RPMI7951 (cell line): ENCODE measurements around the gene IMMT. TPM values are rescaled to one million over a fixed set of nuclear protein-coding genes. Genes with fewer than 3 reads are reported as not detected.
"Not testable (repeated sequence)": the region's sequence is repeated elsewhere in the genome, so short reads cannot be mapped to it uniquely, and the experiment has no call there.

ENCODE experiments used
- DNase-seq: peaks from one replicate; pipeline ENCODE4 v3.0.0-alpha.2; 2012; ENCODE audit warnings: low read depth
- total RNA-seq: library from RNA; depleted of rRNA; stranded (reverse); fragments of >200 nt; shearing (Covaris generic); gene quantifications from 2 replicates; pipeline ENCODE4 v1.2.3, GENCODE V29; 2014

Gene IMMT
- total RNA-seq, 1 experiment from 2014 or later, result 97.8 TPM

DNA sequence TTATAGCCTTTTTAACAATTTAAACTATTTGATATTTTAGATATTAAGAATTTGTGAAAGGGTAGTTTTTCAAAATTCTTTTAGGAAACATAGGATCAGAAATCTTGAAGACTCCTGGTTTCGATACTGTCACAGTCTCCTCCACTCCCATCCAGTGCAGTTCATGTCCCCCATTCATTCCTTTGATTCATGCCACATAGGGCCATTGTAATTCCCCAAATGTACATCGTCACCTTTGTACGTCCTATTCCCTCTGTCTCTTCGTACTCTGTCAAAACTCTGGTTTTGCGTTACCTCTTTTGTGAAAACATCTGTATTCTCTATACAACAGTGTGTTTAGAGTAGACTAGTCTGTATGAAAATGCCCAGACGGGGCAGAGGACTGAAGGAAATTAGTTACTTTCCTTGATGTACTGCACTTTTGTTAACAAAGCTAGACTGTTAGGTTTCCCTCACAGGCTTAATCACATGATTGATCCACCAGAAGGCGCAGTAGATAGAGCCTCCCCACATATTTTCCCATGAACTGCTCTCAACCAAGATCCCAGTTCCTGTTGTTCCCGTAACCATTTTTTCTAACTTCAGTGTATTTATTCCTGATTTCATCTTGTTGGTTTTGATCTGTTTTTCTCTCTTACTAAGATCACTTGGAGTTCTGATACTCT, 6.5 kb upstream of the IMMT start:
- DNase-seq, result peak; percentile 53

GRCh38 chr2:86200564-86200963, 5.3 kb upstream of the IMMT start:
- DNase-seq, result not testable (repeated sequence)

DNA sequence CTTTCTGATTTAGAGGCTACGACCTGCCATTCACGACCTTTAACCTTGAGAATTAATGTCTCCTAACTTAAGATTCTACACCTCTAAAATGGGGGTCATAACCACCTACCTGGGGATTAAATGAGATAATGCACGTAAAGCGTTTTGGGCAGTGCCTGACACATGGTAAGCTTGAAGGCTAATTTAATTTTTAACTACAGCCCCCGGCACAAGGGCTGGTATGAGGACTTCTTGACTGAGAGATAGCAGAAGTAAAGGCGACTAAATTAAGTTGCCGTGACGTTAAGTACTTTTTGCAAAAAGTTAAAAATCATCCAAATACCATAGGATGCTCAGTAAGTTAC, 4.5 kb upstream of the IMMT start:
- DNase-seq, result no peak

GRCh38 chr2:86195808-86196387, 636 bp upstream of the IMMT start:
- DNase-seq, result no peak

- DNase-seq, result no peak
Observed at GRCh38 chr2:86194751-86195054, 559 bp downstream of the IMMT start.

DNA sequence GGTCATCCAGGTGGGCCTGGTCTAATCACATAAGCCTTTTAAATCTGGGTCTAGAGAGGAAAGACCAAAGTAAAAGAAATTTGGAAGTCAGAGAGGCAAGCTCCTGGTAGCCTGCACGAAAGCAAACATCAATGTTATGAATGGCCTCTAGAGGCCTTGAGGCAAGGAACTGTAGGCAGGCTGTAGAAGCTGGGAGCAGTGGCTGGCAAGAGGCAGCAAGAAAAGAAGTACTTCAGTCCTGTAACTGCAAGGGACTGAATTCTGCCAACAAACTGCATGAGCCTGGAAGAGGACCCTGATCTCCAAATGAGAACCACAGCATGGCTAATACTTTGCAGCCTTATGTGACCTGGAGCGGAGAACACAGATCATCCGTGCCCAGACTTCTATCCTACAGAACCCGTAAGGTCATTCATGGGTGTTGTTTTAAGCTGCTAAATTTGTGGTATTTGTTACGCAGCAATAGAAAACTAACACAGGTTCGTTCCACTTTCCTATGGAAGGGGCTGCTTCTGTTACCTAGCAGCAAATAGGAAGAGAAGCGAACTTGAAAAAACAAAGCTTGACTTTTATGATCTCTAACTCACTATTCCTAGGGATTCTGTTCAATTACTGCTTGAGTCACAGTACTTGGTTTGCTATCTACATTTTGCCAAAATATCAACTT, 1.2 kb downstream of the IMMT start:
- peak; percentile 34 for DNase-seq

DNA sequence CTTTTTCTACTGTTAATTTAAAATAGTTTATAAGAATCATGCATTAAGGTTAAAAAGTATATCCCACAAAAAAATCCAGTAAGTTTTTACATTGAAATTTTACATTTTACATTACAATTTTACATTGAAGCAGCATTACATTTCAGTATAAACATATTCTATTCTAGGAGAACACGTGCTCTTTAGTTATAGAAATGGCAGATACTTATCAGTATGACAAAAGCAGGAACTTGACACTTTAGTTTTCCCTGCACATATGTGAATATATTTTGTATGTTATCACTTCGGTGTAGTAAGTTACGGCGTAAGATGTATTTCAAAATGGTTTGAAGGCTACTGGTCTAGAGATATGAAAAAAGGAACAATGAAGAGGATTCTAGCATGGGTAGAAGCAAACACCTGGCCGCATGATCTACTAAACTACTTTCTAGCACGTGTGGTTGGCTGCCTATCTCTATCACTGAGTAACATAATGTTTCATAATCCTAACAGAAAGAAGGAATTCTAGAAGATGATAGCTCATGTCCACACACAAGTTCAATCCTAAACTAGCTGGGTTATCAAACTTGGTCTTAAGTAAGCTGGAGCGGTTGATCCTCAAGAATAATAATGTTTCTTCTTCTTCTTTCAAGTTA, 5.4 kb downstream of the IMMT start:
- no peak for DNase-seq

DNA sequence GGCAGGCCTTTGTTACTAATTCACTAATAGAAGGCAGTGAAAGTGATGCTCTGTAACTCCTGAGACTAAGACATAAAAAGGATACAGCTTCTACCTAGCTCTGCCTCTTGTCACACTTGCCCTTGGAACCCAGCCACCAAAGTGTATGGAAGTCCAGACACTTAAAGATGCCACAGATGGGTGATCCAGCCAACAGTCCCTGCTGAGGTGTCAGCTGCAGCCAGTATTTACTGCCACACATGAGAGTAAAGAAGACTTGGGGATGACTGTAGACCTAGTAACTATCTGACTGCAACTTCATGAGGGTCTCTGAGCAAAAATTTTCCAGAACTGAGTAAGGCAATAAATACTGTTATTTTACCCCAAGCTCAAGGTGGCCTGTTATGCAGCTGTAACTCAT, 8.8 kb downstream of the IMMT start:
- no peak for DNase-seq

- DNase-seq, result no peak
Observed at GRCh38 chr2:86185517-86186212, 9.6 kb downstream of the IMMT start.

GRCh38 chr2:86176597-86176996, 18.7 kb downstream of the IMMT start:
- DNase-seq, result no peak

GRCh38 chr2:86175828-86176227, 19.4 kb downstream of the IMMT start:
- DNase-seq, result no peak

DNA sequence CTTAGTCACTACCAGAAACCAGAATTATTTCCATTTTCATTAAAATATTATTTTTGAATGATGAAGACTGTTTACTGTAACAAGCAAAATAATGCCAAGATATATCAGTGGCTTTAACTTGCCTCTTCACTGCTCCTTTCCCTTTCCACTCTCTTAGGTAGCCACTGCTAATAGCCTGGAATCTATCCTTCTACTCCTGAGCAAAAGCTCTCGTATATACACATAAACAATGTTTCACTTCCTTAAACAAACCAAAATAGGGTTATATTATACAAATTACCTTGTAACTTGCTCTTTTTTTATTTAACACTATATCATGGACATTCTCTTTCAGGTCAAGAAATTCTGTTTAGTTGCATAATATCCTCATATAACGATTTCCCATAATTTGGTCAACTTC, 20.8 kb downstream of the IMMT start:
- no peak for DNase-seq

- no peak for DNase-seq
Observed at GRCh38 chr2:86172610-86173009, 22.7 kb downstream of the IMMT start.

DNA sequence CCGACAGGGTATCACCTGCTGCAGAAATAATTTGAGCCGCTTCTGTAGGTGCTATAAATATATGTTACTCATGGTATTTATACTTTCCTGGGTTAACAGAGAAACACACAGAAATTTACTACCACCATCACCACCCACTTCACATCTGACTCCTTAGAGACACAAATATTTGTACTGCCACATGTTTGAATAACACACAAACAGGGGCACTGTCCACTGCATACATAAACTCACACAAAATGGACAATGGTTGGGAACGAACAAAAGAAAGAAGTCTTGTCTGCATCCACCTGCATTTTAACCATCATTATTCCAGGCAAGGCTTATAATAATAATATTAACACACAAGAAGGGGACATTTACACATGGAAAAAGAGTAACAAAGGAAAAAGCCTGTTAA, 24.0 kb downstream of the IMMT start:
- no peak for DNase-seq

GRCh38 chr2:86170449-86170848, 24.8 kb downstream of the IMMT start:
- no peak for DNase-seq

DNA sequence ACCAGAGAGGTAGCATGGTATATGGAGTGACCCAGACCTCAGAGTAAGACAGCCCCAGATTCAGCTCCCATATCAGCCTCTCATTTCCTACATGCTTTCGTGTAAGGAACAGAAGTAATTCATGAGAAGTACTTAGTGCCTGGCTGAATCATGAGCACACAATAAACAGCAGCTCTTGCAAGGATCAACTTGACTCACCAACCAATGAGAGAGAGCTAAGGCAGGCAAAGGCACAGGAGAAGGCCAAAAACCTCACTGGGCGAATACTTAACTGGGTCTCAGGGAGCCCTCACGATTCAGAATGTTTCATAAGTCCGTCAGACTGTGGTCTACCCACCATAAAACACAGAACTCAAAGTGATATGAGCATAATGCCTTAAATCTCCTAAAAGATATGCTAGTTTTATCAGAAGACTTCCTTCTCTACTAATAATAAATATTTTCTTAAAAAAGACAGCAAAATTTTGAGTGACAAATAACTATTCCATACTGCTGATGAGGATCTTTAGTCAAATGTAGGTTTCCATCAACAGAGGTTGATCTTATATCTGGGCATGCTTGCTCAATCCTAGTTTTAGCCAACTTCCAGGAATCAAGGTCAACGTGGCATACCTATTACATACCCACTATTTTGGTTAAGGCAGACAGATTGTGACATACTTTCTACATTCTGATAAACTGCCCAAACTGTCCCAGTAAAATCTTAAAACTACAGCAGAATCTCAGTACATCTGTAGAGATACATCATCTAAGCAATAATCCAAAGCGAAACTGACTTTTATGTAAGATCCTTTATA, 34.9 kb downstream of the IMMT start:
- DNase-seq, result no peak

DNA sequence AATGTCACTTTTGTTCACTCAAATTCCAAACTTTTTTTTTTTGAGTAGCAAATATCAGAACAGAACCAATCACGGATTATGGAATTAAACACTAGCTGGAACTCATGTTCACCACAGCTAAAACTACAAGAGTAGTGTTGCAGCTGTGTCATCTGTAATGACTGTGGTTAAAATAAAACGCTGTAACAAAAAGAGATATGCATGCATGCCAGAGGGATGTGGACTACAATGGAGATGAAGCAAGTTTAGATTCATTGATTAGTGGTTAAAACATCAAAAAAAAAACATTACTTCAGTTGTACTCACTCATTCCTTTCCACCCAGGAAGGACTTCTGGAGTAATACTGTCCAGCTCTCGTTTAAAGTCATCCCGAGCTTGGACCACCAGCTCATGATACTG, 37.0 kb downstream of the IMMT start:
- DNase-seq, result no peak

- DNase-seq, result no peak
Observed at GRCh38 chr2:86157009-86157556, 38.2 kb downstream of the IMMT start.

DNA sequence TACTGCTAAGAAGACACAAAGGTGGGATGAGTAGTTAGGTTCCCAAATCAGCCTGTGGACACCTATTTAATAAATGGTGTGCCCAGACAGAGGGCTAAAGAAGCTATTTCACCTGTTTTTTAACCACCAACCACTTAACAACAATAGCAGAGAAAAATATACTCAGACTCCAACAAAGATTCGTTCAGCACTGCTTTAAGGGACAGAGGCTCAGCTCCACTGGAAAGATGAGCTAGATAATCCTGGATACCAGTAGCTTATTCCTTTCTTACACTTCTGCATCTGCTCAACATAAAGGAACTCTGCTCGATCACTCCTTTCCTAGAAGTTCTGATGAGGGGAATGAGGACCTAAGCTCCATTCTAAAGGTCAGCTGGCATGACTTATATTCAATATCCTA, 44.8 kb downstream of the IMMT start:
- no peak for DNase-seq

DNA sequence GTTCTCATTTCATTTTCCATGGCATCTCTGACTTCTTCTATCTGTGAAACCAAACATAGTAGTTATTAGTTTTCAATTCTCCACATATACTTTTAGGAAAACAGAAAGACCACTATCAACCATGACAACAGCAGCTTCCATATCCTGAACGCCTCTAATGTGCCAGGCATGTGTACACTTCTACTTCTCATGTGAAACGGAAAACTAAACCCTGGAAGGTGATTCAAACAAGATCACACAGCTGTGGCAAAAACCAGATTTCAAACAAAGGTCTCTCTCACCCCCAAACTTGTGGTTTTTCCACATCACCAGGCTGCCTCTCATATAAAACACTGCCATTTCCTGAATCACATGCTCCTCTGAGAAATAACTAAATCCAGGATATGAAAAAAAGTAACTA, 47.5 kb downstream of the IMMT start:
- no peak for DNase-seq

DNA sequence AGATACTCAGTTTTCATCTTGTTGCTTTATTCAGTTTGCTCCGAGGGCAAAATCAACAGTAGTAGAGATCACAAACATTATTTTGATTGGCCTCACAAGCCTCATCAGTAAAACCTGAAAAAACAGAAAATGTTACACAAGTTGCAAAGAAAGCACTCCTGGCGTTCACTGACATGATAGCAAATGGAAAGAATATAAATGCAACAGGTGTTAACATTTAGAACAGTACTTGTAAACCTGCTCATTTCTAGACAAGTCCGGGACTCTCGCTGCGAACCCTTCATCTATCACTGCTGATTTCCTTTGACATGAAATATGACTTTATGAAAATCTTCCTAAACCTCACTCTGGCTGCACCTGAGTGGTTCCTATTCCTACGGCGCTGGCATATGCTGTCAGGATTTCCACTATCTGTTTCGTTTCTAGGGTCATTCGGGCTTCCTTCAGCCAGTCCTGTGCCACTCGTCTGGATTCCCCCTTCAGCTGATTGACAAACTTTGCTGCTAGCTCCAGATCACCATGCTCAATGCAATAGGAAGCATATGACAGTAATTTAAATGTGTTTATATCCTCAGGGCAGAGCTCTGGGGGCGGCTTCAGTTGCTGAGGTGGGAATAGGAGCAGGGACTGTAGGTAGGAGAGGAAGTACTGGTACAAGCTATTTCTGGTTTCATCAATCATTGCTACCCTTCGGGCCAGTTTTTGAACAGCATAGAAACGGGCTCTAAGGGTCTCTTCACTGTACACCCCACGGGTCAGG, 51.2 kb downstream of the IMMT start:
- DNase-seq, result no peak
